ENCODE measurements around the gene SIPA1L2. TPM values are rescaled to one million over a fixed set of nuclear protein-coding genes. Genes with fewer than 3 reads are reported as not detected.

Gene SIPA1L2
- total RNA-seq, 1 donor from 2014 or later = 35.6 TPM

- no peak for DNase-seq (ENCODE audit: low spot score)
Measured at GRCh38 chr1:232650418-232650817, 20.5 kb upstream of the SIPA1L2 start.

GRCh38 chr1:232648316-232648715 lies 18.4 kb upstream of the SIPA1L2 start:
- no peak for DNase-seq (ENCODE audit: low spot score)

GRCh38 chr1:232644209-232644608 lies 14.3 kb upstream of the SIPA1L2 start:
- no peak for DNase-seq (ENCODE audit: low spot score)

- DNase-seq (ENCODE audit: low spot score) = no peak
Measured at GRCh38 chr1:232643251-232643650, 13.3 kb upstream of the SIPA1L2 start.

- DNase-seq (ENCODE audit: low spot score) = no peak
Measured at GRCh38 chr1:232641507-232641906, 11.6 kb upstream of the SIPA1L2 start.

- no peak for DNase-seq (ENCODE audit: low spot score)
Measured at GRCh38 chr1:232636799-232637198, 6.9 kb upstream of the SIPA1L2 start.

- no peak for DNase-seq (ENCODE audit: low spot score)
Measured at GRCh38 chr1:232635778-232636356, 5.9 kb upstream of the SIPA1L2 start.

- DNase-seq (ENCODE audit: low spot score) = no peak
Measured at GRCh38 chr1:232635279-232635678, 5.3 kb upstream of the SIPA1L2 start.

GRCh38 chr1:232634096-232634495 lies 4.2 kb upstream of the SIPA1L2 start:
- no peak for DNase-seq (ENCODE audit: low spot score)

- DNase-seq (ENCODE audit: low spot score) = no peak
Measured at GRCh38 chr1:232630894-232631195, 912 bp upstream of the SIPA1L2 start.

- peak; percentile 50 for DNase-seq (ENCODE audit: low spot score)
Measured at GRCh38 chr1:232629250-232630046, 485 bp downstream of the SIPA1L2 start.

- no peak for DNase-seq (ENCODE audit: low spot score)
Measured at GRCh38 chr1:232628335-232629249, 1.3 kb downstream of the SIPA1L2 start.

- no peak for DNase-seq (ENCODE audit: low spot score)
Measured at GRCh38 chr1:232627645-232628334, 2.1 kb downstream of the SIPA1L2 start.

- no peak for DNase-seq (ENCODE audit: low spot score)
Measured at GRCh38 chr1:232627171-232627570, 2.8 kb downstream of the SIPA1L2 start.

GRCh38 chr1:232626452-232626851 lies 3.5 kb downstream of the SIPA1L2 start:
- DNase-seq (ENCODE audit: low spot score) = no peak

GRCh38 chr1:232625319-232625868 lies 4.5 kb downstream of the SIPA1L2 start:
- no peak for DNase-seq (ENCODE audit: low spot score)

GRCh38 chr1:232624546-232625281 lies 5.2 kb downstream of the SIPA1L2 start:
- no peak for DNase-seq (ENCODE audit: low spot score)

GRCh38 chr1:232622981-232623380 lies 7.0 kb downstream of the SIPA1L2 start:
- no peak for DNase-seq (ENCODE audit: low spot score)

GRCh38 chr1:232622378-232622777 lies 7.6 kb downstream of the SIPA1L2 start:
- DNase-seq (ENCODE audit: low spot score) = no peak

GRCh38 chr1:232621050-232621449 lies 8.9 kb downstream of the SIPA1L2 start:
- DNase-seq (ENCODE audit: low spot score) = no peak
